H1 (cell line): Measurements from ENCODE around the gene METRNL. TPM values are rescaled to one million over a fixed set of nuclear protein-coding genes. Genes with fewer than 3 reads are reported as not detected.

Experiments
- CTCF ChIA-PET: fragments of 300-600 bp; sonication (Branson Sonifier 250); formaldehyde crosslinking; loops from one replicate; lab custom pipeline; 2021; ENCODE audit not compliant: partially characterized antibody; lab: Charles Lee
- POLR2A ChIA-PET: fragments of 300-600 bp; sonication (Branson Sonifier 250); formaldehyde crosslinking; loops from one replicate; lab custom pipeline; 2021; ENCODE audit warnings: inconsistent platforms; ENCODE audit not compliant: partially characterized antibody; lab: Charles Lee
- DNase-seq, 2 experiments: peaks; one replicate each; pipeline versions ENCODE4 v3.0.0 to v3.0.0-alpha.2; 2010 to 2022; ENCODE audit warnings: low spot score in 2 of 2, low read depth in 1 of 2, mixed read lengths in 1 of 2
- FAIRE-seq: peaks from 2 replicates; lab custom pipeline; 2011; peaks lifted over from hg19 to GRCh38; lab: Jason Lieb, UNC
- H2AFZ ChIP-seq: 2 replicates; pipeline ENCODE4 v1.8.1; 2012; ENCODE audit warnings: low read length, inconsistent platforms
- H2AK5ac ChIP-seq: 2 replicates; pipeline ENCODE4 v1.6.1; 2013; ENCODE audit warnings: low read depth, low read length
- H2BK120ac ChIP-seq: replicated peaks from 2 replicates; pipeline ENCODE3; 2013; ENCODE audit warnings: low read depth, low read length, inconsistent platforms
- H2BK12ac ChIP-seq: 2 replicates; pipeline ENCODE4 v1.6.1; 2013; ENCODE audit warnings: low read depth, low read length
- H2BK15ac ChIP-seq: 2 replicates; pipeline ENCODE4 v1.6.1; 2013; ENCODE audit warnings: low read length
- H2BK20ac ChIP-seq: 2 replicates; pipeline ENCODE4 v1.6.1; 2013; ENCODE audit warnings: low read length
- H2BK5ac ChIP-seq: 2 replicates; pipeline ENCODE4 v1.6.1; 2013; ENCODE audit warnings: low read depth, low read length
- H3K14ac ChIP-seq: 2 replicates; pipeline ENCODE4 v1.6.1; 2013; ENCODE audit warnings: inconsistent platforms; ENCODE audit not compliant: insufficient read length
- H3K18ac ChIP-seq: 2 replicates; pipeline ENCODE4 v1.6.1; 2013; ENCODE audit warnings: low read length; ENCODE audit errors: extremely low read depth
- H3K23ac ChIP-seq: 2 replicates; pipeline ENCODE4 v1.6.1; 2013; ENCODE audit warnings: inconsistent platforms; ENCODE audit not compliant: insufficient read length
- H3K23me2 ChIP-seq: 2 replicates; pipeline ENCODE4 v1.6.1; 2013; ENCODE audit warnings: low read depth, low read length
- H3K27ac ChIP-seq: 2 replicates; pipeline ENCODE4 v1.6.1; 2011; ENCODE audit warnings: low read depth, low read length, inconsistent platforms
- H3K27me3 ChIP-seq, 4 experiments: replicated peaks in 1 of 4; 1 replicate in 1 of 4; 2 replicates in 3 of 4; pipeline versions ENCODE4 v1.6.1 to v1.8.1; 2011 to 2013; ENCODE audit warnings: low read length in 3 of 4, mild to moderate bottlenecking in 3 of 4, inconsistent platforms in 2 of 4, mixed read lengths in 2 of 4, moderate library complexity in 1 of 4; ENCODE audit not compliant: control insufficient read depth in 3 of 4, insufficient read depth in 3 of 4; ENCODE audit errors: extremely low read depth in 1 of 4
- H3K36me3 ChIP-seq, 4 experiments: 2 replicates each; pipeline versions ENCODE4 v1.6.1 to v1.8.1; 2011 to 2013; ENCODE audit warnings: mild to moderate bottlenecking in 4 of 4, low read length in 3 of 4, moderate library complexity in 2 of 4, control low read depth in 1 of 4, inconsistent platforms in 1 of 4; ENCODE audit not compliant: insufficient read depth in 4 of 4, control insufficient read depth in 2 of 4
- H3K4ac ChIP-seq: replicated peaks from 2 replicates; pipeline ENCODE3; 2013; ENCODE audit warnings: low read length, low read depth, mixed read lengths, inconsistent platforms; ENCODE audit not compliant: insufficient read length
- H3K4me1 ChIP-seq, 4 experiments: replicated peaks in 1 of 4; 1 replicate in 1 of 4; 2 replicates in 3 of 4; pipeline versions ENCODE4 v1.6.1 to v1.8.1; 2011 to 2013; ENCODE audit warnings: low read length in 3 of 4, inconsistent platforms in 2 of 4, mixed read lengths in 1 of 4; ENCODE audit not compliant: insufficient read depth in 4 of 4, control insufficient read depth in 3 of 4
- H3K4me2 ChIP-seq, 2 experiments: 2 replicates each; pipeline versions ENCODE4 v1.6.1 to v1.8.1; 2011 to 2013; ENCODE audit warnings: low read depth in 2 of 2, low read length in 2 of 2, control low read depth in 1 of 2, inconsistent platforms in 1 of 2, mild to moderate bottlenecking in 1 of 2; ENCODE audit not compliant: insufficient read depth in 1 of 2
- H3K4me3 ChIP-seq, 4 experiments: fragments of 200-600, 300-600 bp in 1 of 4; sonication (generic), shearing (Covaris generic), sonication (Bioruptor Twin) in 1 of 4; 2 replicates each; pipeline versions ENCODE4 v1.5.1 to v1.8.1; 2011 to 2016; ENCODE audit warnings: low read length in 4 of 4, low read depth in 3 of 4, control low read depth in 2 of 4, inconsistent platforms in 2 of 4, mild to moderate bottlenecking in 2 of 4, mixed read lengths in 1 of 4, moderate library complexity in 1 of 4; ENCODE audit not compliant: insufficient read depth in 2 of 4; ENCODE audit errors: extremely low read depth in 1 of 4
- H3K56ac ChIP-seq: replicated peaks from 2 replicates; pipeline ENCODE3; 2013; ENCODE audit warnings: low read depth, mild to moderate bottlenecking, mixed read lengths, low read length, inconsistent platforms; ENCODE audit not compliant: insufficient read length
- H3K79me1 ChIP-seq: 2 replicates; pipeline ENCODE4 v1.6.1; 2013; ENCODE audit warnings: low read depth, low read length, control low read depth
- H3K79me2 ChIP-seq, 2 experiments: 2 replicates each; pipeline versions ENCODE4 v1.6.1 to v1.8.1; 2012 to 2013; ENCODE audit warnings: low read length in 2 of 2, mild to moderate bottlenecking in 2 of 2, inconsistent platforms in 1 of 2; ENCODE audit not compliant: insufficient read depth in 2 of 2, control insufficient read depth in 1 of 2
- H3K9ac ChIP-seq, 4 experiments: replicated peaks in 1 of 4; 1 replicate in 1 of 4; 2 replicates in 3 of 4; pipeline versions ENCODE4 v1.6.1 to v1.8.1; 2011 to 2013; ENCODE audit warnings: low read depth in 3 of 4, low read length in 3 of 4, control low read depth in 2 of 4, mild to moderate bottlenecking in 2 of 4, moderate library complexity in 2 of 4, inconsistent platforms in 1 of 4; ENCODE audit errors: extremely low read depth in 1 of 4
- H3K9me3 ChIP-seq, 2 experiments: 2 replicates each; pipeline versions ENCODE4 v1.6.1 to v1.8.1; 2012 to 2013; ENCODE audit warnings: mild to moderate bottlenecking in 2 of 2, moderate library complexity in 2 of 2, control low read depth in 1 of 2, inconsistent platforms in 1 of 2, low read depth in 1 of 2, low read length in 1 of 2, mixed read lengths in 1 of 2; ENCODE audit not compliant: insufficient read depth in 2 of 2
- H4K20me1 ChIP-seq, 2 experiments: replicated peaks in 1 of 2; 2 replicates each; pipeline versions ENCODE3 to v1.8.1; 2011 to 2013; ENCODE audit warnings: inconsistent platforms in 2 of 2, low read length in 2 of 2, mild to moderate bottlenecking in 1 of 2; ENCODE audit not compliant: insufficient read depth in 2 of 2, control insufficient read depth in 1 of 2
- H4K5ac ChIP-seq: 2 replicates; pipeline ENCODE4 v1.6.1; 2013; ENCODE audit warnings: low read length, low read depth, mixed read lengths, inconsistent platforms; ENCODE audit not compliant: insufficient read length
- H4K8ac ChIP-seq: 2 replicates; pipeline ENCODE4 v1.8.0; 2013; ENCODE audit warnings: mild to moderate bottlenecking, moderate library complexity, low read length, inconsistent platforms; ENCODE audit not compliant: insufficient read depth; ENCODE audit errors: extremely low read depth
- H4K91ac ChIP-seq: replicated peaks from 2 replicates; pipeline ENCODE3; 2013; ENCODE audit warnings: low read length, mixed read lengths, inconsistent platforms; ENCODE audit not compliant: insufficient read length
- ASH2L ChIP-seq: fragments of 200-600, 300-600 bp; sonication (generic); IDR thresholded peaks from one replicate; pipeline ENCODE4 v1.7.1; 2017; ENCODE audit warnings: low read length
- CTCF ChIP-seq, 3 experiments: IDR thresholded peaks; 1 replicate in 2 of 3; 2 replicates in 1 of 3; pipeline versions ENCODE4 v1.5.1 to v1.6.1; 2011; ENCODE audit warnings: low read length in 3 of 3, mild to moderate bottlenecking in 3 of 3, inconsistent platforms in 2 of 3, low read depth in 1 of 3, moderate library complexity in 1 of 3; ENCODE audit not compliant: insufficient read depth in 1 of 3; ENCODE audit errors: control extremely low read depth in 1 of 3
- HDAC6 ChIP-seq: IDR thresholded peaks from one replicate; pipeline ENCODE4 v1.7.1; 2012; ENCODE audit warnings: low read depth, mild to moderate bottlenecking, inconsistent platforms, low read length, moderate library complexity
- JUN ChIP-seq: IDR thresholded peaks from 2 replicates; pipeline ENCODE4 v1.6.1; 2011; ENCODE audit warnings: low read depth, mild to moderate bottlenecking, improper control_type of control experiment, low read length
- MAFK ChIP-seq: IDR thresholded peaks from 2 replicates; pipeline ENCODE4 v1.6.1; 2012; ENCODE audit warnings: low read depth, mild to moderate bottlenecking, improper control_type of control experiment, low read length
- POLR2A ChIP-seq, 2 experiments: IDR thresholded peaks; 1 replicate in 1 of 2; 2 replicates in 1 of 2; pipeline ENCODE4 v1.6.1; 2011; ENCODE audit warnings: low read depth in 2 of 2, low read length in 2 of 2, mild to moderate bottlenecking in 2 of 2; ENCODE audit errors: control extremely low read depth in 1 of 2
- TAF7 ChIP-seq: optimal IDR thresholded peaks from 2 replicates; pipeline ENCODE3; 2011; ENCODE audit warnings: low read depth, mild to moderate bottlenecking, inconsistent platforms, low read length, moderate library complexity, borderline replicate concordance
- WGBS, 2 experiments: shearing (Covaris generic) in 1 of 2; methylation state at CpG; one replicate each; pipeline versions ENCODE4 v1.1.6 to v1.1.7; 2013 to 2015; ENCODE audit warnings: low lambda C conversion rate in 2 of 2, mixed read lengths in 2 of 2, inconsistent platforms in 1 of 2, low coverage in 1 of 2, missing lambda C conversion rate in 1 of 2; ENCODE audit not compliant: insufficient replicate concordance in 2 of 2, insufficient coverage in 1 of 2, insufficient read length in 1 of 2; ENCODE audit errors: extremely low coverage in 1 of 2, missing lambda C conversion rate in 1 of 2; 5-methylcytosine and 5-hydroxymethylcytosine counted together
- polyA plus RNA-seq, 7 experiments: library from polyadenylated mRNA; depleted of rRNA in 3 of 7; stranded (reverse) in 5 of 7; unstranded in 2 of 7; fragments of >200 nt in 5 of 7; fragments of 200-250 nt in 2 of 7; gene quantifications; 1 replicate in 5 of 7; 2 replicates in 1 of 7; 4 replicates in 1 of 7; pipeline versions ENCODE4 v1.2.1 to v1.2.3, GENCODE V29; 2011 to 2013; ENCODE audit warnings: missing spikeins in 2 of 7, mixed read lengths in 2 of 7
- total RNA-seq: library from RNA; stranded (reverse); fragmentation: NEBNext Ultra II Directional; extraction: Animal tissue kit (Norgen Biotek cat#: 25700); gene quantifications from 2 replicates; pipeline ENCODE4 v1.2.1, GENCODE V29; 2021
- TF ChIP-seq, protein P1 (sequence below): IDR thresholded peaks from 2 replicates; pipeline ENCODE4 v1.6.1; 2012; ENCODE audit warnings: inconsistent platforms

METRNL gene
- total and polyA plus RNA-seq, 2 of the 8 experiments (the other 6 are each of a cell fraction or from before 2014, with no cell fraction given): 13.9 to 14.2 TPM

GRCh38 chr17:83065660-83066542 lies 13.5 kb upstream of the METRNL start:
- H2BK20ac ChIP-seq: no peak overlapping the region
- no peak overlapping the region for H3K9ac ChIP-seq
- H3K4me2 ChIP-seq: no peak overlapping the region
- H3K79me2 ChIP-seq: no peaks in the 10 kb centered on the region
- H4K20me1 ChIP-seq: peaks cover 0 to 2% of the 10 kb centered on the region in 2 experiments
- no peaks in the 10 kb centered on the region; the same call in 1 of the 2 replicates for H3K23me2 ChIP-seq
- H2BK12ac ChIP-seq: no peak overlapping the region
- POLR2A ChIA-PET: interaction anchor here (1.0 kb wide), 1 partner anchor 11 kb away, joined by 3 read pairs; no protein-coding TSS in a partner anchor
- no peak overlapping the region for H3K56ac ChIP-seq
- H3K4me3 ChIP-seq: no peak overlapping the region
- no peak overlapping the region for H3K23ac ChIP-seq
- no peaks in the 10 kb centered on the region for H3K36me3 ChIP-seq
- FAIRE-seq (no peak), DNase-seq (peak in 1 of 2 experiments; percentile 28)
- CTCF ChIA-PET: interaction anchor here (0.9 to 1.2 kb wide), 3 partner anchors 30 to 151 kb away, joined by 3 read pairs; no protein-coding TSS in a partner anchor
- no peak overlapping the region for H2BK15ac ChIP-seq
- no peaks in the 10 kb centered on the region for H3K9me3 ChIP-seq
- H4K8ac ChIP-seq: peak overlapping the region; percentile 46; the same call in 1 of the 2 replicates
- H3K27ac ChIP-seq: no peak overlapping the region
- H4K5ac ChIP-seq: no peak overlapping the region
- H3K4me1 ChIP-seq: no peaks in the 10 kb centered on the region
- no peak overlapping the region for H4K91ac ChIP-seq
- no peak overlapping the region for H3K14ac ChIP-seq
- no peak overlapping the region for H2BK120ac ChIP-seq
- no peak overlapping the region for H2AFZ ChIP-seq
- no peaks in the 10 kb centered on the region for H3K79me1 ChIP-seq
- H3K27me3 ChIP-seq: no peaks in the 10 kb centered on the region
- no peak overlapping the region for H2AK5ac ChIP-seq
- H3K4ac ChIP-seq: no peak overlapping the region
- no peak overlapping the region for H3K18ac ChIP-seq
- 93% methylated on average over 36 of the region's 39 CpGs; no CpG with 5 or more reads in 1 of the 2 experiments for WGBS, 2 experiments
- no peak overlapping the region for H2BK5ac ChIP-seq
- TF ChIP-seq CTCF (IDR thresholded peaks at IDR 0.05; ENCODE audit: control extremely low read depth in 1 of 3, insufficient read depth in 1 of 3, low read depth in 1 of 3, low read length in 3 of 3) (no peak), TAF7 (no peak), POLR2A (IDR thresholded peaks at IDR 0.05; ENCODE audit: control extremely low read depth in 1 of 2, low read depth in 2 of 2, low read length in 2 of 2) (no peak), JUN (no peak), HDAC6 (no peak), MAFK (no peak), ASH2L (no peak)
- TF ChIP-seq, protein P1, sequence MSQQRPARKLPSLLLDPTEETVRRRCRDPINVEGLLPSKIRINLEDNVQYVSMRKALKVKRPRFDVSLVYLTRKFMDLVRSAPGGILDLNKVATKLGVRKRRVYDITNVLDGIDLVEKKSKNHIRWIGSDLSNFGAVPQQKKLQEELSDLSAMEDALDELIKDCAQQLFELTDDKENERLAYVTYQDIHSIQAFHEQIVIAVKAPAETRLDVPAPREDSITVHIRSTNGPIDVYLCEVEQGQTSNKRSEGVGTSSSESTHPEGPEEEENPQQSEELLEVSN: no peak
